ENCODE measurements around the gene CADPS2.

GRCh38 chr7:122887198-122887597, 938 bp upstream of the CADPS2 start:
- TF ChIP-seq POLR2AphosphoS5 (IDR thresholded peaks at IDR 0.05): peak; percentile 42 to 81
- peak in 1 of 3 experiments; percentile 37 for TF ChIP-seq CTCF (IDR thresholded peaks at IDR 0.05)
